Pancreas (tissue), 10 donors: ENCODE results near the gene PUM1. TPM values are rescaled to one million over a fixed set of nuclear protein-coding genes. Genes with fewer than 3 reads are reported as not detected.

Experiments used
- ATAC-seq, 4 donors: fragments of 200-7000 bp; cut with Tn5 transposase; one replicate each; pipeline versions ENCODE4 v1.8.0 to v1.9.1; 2020; ENCODE audit warnings: mild to moderate bottlenecking in 4 of 4, moderate library complexity in 4 of 4
- DNase-seq, 6 donors: peaks; one replicate each; pipeline ENCODE4 v3.0.0-alpha.2; 2020
- FAIRE-seq: peaks from 2 replicates; lab custom pipeline; 2012; peaks lifted over from hg19 to GRCh38; lab: Jason Lieb, UNC
- H3K27ac ChIP-seq, 4 donors: fragments of 200-600 bp; sonication (generic); 1 replicate in 3 of 4; 2 replicates in 1 of 4; pipeline versions ENCODE4 v1.5.0 to v1.8.0; 2020
- H3K27me3 ChIP-seq, 4 donors: fragments of 200-600 bp; one replicate each; pipeline ENCODE4 v1.8.0; 2021
- H3K36me3 ChIP-seq, 3 donors: fragments of 200-600 bp; sonication (generic) in 1 of 3; one replicate each; pipeline versions ENCODE4 v1.5.0 to v1.8.0; 2020 to 2021
- H3K4me1 ChIP-seq, 3 donors: fragments of 200-600 bp; one replicate each; pipeline ENCODE4 v1.8.0; 2021
- H3K4me3 ChIP-seq, 4 donors: fragments of 200-600 bp; sonication (generic) in 2 of 4; one replicate each; pipeline versions ENCODE4 v1.5.0 to v1.8.0; 2020 to 2021
- H3K9me3 ChIP-seq, 4 donors: fragments of 200-600 bp; one replicate each; pipeline ENCODE4 v1.8.0; 2021
- CTCF ChIP-seq, 4 donors: fragments of 200-600 bp; sonication (generic) in 3 of 4; IDR thresholded peaks; one replicate each; pipeline versions ENCODE4 v1.5.0 to v1.8.0; 2021; ENCODE audit warnings: antibody characterized with exemption in 4 of 4
- WGBS, 2 donors: extraction: QIAGEN DNeasy Blood & Tissue Kit; methylation state at CpG; one replicate each; pipeline ENCODE4 v1.1.7; 2013; 5-methylcytosine and 5-hydroxymethylcytosine counted together
- intact Hi-C, 3 donors: fragments of 100-400 bp; cut with DNase I; formaldehyde crosslinking; loops; one replicate each; pipeline versions ENCODE4 v1.11.1 to v1.14.2; 2022
- polyA plus RNA-seq, 2 donors: library from polyadenylated mRNA; stranded (reverse); fragments of 200-250 nt; gene quantifications; one replicate each; pipeline ENCODE4 v1.2.3, GENCODE V29; 2013
- total RNA-seq, 6 donors: library from RNA; stranded (reverse); fragmentation: NEBNext Ultra II Directional in 4 of 6; extraction: Animal tissue kit (Norgen Biotek cat#: 25700) in 4 of 6; gene quantifications; one replicate each; pipeline versions ENCODE4 v1.2.1 to v1.2.4, GENCODE V29; 2021 to 2023
- donor health status: healthy with polysubstance abuse.
- donor health status: DM: no; HTN: no; CAD: no; lungs with moderate emphysema.
- donor health status: DM: no; HTN: no; CAD: no.
- donor health status: control.
- donor health status: control.
- donor health status: Bipolar disorder and iron deficiency.
- donor health status: DM: yes; HTN: yes; CAD: no.
- donor health status: DM: no; HTN: no; CAD: no.
- donor health status: DM: no; HTN: no; CAD: no.
- donor health status: DM: yes; HTN: yes; CAD: no.

PUM1 gene
- total and polyA plus RNA-seq, 8 donors: 16.9 to 75.8 (median 43.1) TPM

GRCh38 chr1:30882678-30883388 lies 182.7 kb downstream of the PUM1 start:
- no peaks in the 10 kb centered on the region for H3K9me3 ChIP-seq
- no peaks in the 10 kb centered on the region for H3K4me1 ChIP-seq
- intact Hi-C loops: loop anchor here in 1 of 3 donors (10.0 kb wide), 1 partner anchor 158 kb away; the partner anchor contains the start of gene MATN1
- FAIRE-seq (no peak), DNase-seq (peak in 1 of 6 donors; percentile 1), ATAC-seq (no peak)
- no peaks in the 10 kb centered on the region for H3K27me3 ChIP-seq
- no peak for TF ChIP-seq CTCF (IDR thresholded peaks at IDR 0.05)
- 74 to 81% methylated on average over 14 of the region's 14 CpGs for WGBS, 2 donors
- no peaks in the 10 kb centered on the region for H3K36me3 ChIP-seq
- no peak overlapping the region for H3K27ac ChIP-seq
- H3K4me3 ChIP-seq: no peak overlapping the region

Other genes starting within 250 kb of the PUM1 start
- 10 to 100 TPM in 2 of 6 donors, 1 to 10 TPM in 4; 5.6 to 18.9 (median 7.6) TPM for gene SDC3, start 157.0 kb downstream of the PUM1 start, total RNA-seq
- 1 to 10 TPM; 4.2 to 8.3 TPM for gene SDC3, start 157.0 kb downstream of the PUM1 start, polyA plus RNA-seq
- gene NKAIN1, start 174.2 kb upstream of the PUM1 start, total RNA-seq: under 1 TPM in 4 of 6 donors, not detected in 2; 0.12 to 0.23 (median 0.15) TPM
- gene NKAIN1, start 174.2 kb upstream of the PUM1 start, polyA plus RNA-seq: under 1 TPM; 0.27 to 0.73 TPM
- gene SNRNP40, start 231.1 kb upstream of the PUM1 start, total RNA-seq: 10 to 100 TPM in 5 of 6 donors, 1 to 10 TPM in 1; 9.4 to 17.3 (median 15.5) TPM
- 10 to 100 TPM in 1 of 2 donors, 1 to 10 TPM in 1; 8.7 to 20.5 TPM for gene SNRNP40, start 231.1 kb upstream of the PUM1 start, polyA plus RNA-seq
- 10 to 100 TPM in 1 of 6 donors, 1 to 10 TPM in 5; 5.6 to 11.4 (median 8.2) TPM for gene ZCCHC17, start 231.3 kb upstream of the PUM1 start, total RNA-seq
- gene ZCCHC17, start 231.3 kb upstream of the PUM1 start, polyA plus RNA-seq: 10 to 100 TPM; 11.1 to 20.3 TPM